ENCODE results near the gene TLE4.

The TLE4 gene

DNA sequence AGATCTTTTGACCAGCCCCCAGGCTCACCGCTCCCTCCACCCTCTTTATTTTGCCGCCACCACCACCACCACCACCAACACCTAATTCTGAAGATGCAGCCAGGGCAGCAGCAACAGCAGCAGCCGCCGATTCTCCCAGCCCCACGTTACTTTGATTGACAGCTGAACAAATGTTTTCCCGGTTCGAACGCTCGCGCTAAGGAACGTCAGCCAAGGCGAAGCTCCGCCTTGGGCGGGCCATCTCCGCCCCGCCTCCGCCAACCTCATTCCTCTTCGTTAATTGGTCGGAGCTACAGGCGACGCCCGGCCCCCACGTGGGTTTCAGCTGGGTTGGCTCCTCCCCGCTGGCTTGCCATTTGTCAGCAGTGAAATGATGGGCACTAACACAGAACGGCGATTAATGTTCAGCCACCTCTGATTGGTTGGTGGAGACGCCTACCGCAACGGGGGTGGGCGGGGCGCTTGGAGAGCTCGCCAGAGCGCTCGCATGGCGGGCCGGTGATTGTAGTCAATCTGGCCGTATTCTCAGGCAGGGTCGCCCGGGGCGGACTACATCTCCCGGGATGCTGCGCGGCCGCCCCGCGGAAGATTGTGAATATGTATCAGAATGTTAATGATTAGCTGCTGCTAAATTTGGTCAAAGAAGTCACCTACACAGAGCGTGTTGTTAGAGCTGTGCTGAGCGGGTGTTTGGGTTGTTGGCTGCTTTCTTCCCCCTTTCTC, at the start of gene TLE4:
Gene TLE4 (plus strand): TSS at position 657 of the 723 bp plus-strand sequence. CDS start 826 bp downstream, outside the sequence.
- peak; percentile 100 for DNase-seq (ENCODE audit: low spot score)

DNA sequence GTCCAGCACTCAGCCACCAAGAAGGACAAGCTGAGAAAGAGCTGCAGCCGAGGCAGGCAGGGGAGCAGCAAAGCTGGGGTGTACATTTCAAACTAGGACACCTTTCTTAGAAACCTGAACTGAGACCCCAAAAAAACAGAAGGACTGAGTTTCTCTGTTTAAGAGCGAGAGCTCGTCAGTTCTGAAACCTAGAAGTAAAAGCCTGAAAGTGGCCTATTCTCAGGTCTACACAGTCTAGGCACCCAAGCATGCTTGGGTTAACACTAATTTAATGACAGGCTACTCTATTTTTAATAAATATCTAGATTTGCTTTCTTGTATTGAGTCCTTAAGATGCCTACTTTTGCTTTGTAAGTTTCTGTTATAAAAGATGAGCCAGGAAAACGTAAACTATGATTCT, 49.0 kb upstream of the TLE4 start:
- no peak for DNase-seq (ENCODE audit: low spot score)

DNA sequence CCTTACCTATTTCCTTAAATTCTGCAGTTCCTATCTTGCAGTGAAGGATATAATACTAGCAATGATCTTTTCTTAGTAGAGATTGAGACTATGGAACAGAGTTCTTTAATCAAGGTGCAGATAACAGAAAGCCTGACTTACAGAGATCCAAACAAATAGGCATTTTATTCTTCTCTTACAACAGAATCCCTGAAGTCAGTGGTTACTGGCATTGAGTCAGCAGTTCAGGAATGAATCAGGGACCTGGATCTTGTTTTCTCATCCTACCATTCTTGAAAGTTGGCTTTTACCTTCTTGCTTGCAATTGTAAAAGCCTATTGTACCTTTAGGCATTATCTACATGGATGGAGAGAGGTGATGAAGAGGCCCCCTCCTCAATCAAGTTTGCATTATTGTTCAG, 47.5 kb upstream of the TLE4 start:
- DNase-seq (ENCODE audit: low spot score), result no peak

DNA sequence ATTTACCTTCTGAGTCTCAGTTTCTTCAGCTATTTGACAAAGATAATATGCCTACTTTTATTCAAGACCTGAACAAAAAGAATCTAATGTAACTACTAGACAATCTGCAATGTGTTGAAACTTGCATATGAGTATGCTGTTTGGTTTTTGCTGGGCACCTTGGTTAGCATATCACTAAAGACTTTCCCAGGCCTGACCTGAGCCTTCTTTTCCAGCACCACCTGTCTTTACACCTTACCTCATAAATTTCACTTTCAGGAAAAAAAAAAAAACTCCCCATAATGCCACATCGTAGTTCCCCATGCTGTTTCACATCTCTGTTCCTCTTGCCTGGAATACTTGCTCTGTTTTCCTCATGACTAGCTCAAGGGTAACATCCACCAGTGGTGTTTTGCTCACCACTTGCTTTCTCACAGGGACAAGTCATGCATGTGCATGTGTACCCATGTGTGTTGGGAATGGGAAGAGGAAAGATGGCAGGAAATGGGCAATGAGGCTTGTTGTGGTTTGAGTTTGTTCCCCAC, 45.6 kb upstream of the TLE4 start:
- DNase-seq (ENCODE audit: low spot score), result no peak

DNA sequence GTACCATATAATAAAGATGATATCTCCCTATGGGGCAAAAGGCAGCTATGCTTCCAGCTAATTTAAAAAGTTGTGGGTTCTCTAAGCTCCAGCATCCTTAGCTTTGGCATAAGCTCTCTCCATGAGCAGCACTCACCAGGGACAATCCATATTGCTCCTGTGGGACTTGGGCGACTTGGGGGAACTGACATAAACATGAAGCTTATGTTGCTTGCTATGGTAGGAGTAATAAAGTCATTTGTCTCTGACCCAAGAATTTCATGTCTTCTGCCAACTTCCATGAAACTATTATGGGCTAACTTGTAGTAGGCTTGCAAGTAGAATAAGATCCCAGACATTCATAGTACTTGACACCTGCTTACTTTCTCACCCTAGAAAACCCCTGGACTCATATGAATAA, 36.2 kb upstream of the TLE4 start:
- no peak for DNase-seq (ENCODE audit: low spot score)

DNA sequence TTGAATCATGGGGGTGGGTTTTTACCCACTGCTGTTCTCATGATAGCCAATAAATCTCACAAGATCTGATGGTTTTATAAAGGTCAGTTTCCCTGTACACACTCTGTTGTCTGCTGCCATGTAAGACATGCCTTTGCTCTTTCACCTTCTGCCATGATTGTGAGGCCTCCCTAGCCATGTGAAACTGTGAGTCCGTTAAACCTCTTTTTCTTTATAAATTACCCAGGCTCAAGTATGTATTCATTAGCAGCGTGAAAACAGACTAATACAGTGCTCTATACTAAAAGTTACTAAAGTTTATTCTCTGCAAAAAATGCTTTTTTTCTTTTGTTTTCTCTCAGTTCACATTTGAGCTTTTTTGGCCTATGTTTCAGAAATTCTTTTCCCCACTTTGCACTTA, 33.9 kb upstream of the TLE4 start:
- no peak for DNase-seq (ENCODE audit: low spot score)

DNA sequence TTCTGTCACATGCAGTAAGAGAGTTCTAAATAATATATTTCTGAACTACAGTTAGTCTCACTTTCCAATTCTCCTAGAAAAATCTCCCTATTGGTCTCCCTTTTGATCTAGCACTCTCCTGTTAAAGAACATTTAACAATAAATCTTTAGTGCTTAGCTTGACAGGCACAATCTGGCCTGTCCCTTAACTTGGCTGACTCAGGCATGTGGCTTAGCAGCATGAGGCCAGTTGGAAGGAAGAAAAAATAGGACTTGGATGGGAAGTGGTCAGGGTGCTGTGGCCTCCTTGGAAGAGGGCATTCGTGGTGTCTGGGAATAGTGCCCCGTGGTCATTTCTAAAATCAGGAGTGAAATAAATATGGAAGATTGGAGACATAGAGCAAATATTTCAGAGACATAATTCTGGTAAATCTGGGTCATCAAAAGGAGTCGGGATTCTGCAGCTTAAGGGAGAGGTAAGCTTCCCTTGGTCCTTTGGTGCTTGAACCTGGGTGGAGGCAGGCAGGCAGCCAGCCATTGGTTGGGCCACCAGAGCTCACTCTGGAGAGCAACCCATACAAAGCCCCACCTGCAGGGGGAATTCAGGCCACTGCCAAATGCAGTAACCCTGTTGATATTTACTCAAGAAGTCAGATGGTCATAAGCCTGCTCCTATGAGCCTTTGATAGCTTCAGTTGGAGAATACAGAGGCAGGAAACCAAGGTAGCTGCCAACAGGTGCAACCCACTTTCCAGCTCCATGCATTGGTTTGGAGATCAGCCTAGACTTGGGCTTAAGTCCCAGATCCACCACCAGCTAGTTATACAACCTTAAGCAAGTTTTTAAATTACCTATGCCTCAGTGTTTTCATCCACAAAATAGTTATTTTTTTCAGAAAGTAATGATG, 28.8 kb upstream of the TLE4 start:
- no peak for DNase-seq (ENCODE audit: low spot score)

DNA sequence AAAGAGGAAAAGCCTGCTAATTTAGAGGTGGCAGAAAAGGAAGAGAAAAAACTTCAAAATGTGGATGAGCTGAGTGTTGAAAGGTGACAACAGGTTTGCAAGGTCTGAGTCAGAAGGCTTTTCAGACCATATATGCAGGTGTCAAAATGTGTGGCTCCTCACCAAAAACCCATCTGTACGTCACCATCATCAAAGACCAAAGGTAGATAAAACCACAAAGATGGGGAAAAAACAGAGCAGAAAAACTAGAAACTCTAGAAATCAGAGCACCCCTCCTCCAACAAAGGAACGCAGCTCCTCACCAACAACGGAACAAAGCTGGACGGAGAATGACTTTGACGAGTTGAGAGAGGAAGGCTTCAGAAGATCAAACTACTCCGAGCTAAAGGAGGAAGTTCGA, 27.4 kb upstream of the TLE4 start:
- peak; percentile 4 for DNase-seq (ENCODE audit: low spot score)

DNA sequence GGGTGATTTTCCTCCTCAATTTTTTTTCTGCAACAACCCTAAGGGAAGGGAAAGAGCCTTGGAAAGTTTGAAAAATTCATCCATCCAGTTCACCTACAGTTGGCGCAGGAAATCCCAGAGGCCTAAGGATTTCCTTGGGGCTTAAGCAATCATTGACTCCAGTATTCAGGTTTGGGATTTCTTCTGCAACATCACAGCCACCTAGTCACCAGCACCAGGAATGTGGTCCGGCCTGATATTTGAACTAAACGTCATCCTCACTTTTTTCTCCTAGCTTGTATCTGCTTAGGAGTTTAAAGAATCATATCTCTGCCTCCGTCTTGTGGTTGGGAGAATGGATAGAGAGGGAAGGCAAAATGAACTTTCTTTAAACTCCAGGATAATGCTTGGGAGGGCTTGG, 20.2 kb upstream of the TLE4 start:
- no peak for DNase-seq (ENCODE audit: low spot score)

DNA sequence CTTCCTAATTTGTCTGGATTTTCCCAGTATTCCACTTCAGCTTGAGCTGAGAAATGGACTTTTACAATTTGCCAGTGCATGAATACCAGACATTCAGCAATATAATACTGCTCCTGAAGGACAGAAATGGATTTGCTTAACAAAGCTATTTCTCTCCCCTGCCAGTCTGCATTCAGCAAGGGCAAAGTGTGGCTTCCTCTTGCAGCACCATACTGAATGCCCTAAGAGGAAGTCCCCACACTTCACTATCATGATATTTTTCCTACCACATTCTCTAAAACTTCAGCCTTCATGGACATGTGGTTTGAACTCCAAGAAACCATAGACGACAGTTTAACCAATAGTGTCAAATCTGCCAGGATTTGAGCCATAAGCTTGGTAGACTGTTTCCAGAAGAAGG, 19.8 kb upstream of the TLE4 start:
- DNase-seq (ENCODE audit: low spot score), result no peak

DNA sequence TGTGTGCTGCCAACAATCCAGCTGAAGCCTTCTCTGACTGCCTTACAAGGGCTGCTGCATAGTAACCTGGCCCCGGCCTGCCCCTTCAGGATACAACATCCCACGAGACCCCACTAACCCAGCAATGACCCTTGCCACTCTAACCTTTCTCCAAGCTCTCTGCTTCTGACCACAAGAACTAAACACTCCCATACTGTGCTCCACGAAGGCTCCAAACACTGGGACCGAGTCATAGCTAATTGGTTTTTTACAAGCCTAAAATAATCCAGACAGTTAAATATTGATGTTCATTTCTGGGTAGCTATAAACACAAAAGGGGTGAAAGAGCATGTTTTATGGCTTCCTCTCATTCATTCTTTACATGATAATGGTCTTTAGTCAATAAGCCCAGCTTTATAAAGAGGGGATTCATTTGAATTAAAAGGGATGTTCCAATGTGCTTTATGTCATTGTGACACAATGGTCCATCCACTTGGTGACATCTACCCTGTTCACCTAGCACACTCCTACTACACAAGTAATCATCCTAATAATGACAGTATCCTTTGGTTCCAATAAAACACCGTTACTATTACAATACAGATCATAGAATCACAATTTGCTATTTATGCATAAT, 16.2 kb upstream of the TLE4 start:
- DNase-seq (ENCODE audit: low spot score), result no peak

DNA sequence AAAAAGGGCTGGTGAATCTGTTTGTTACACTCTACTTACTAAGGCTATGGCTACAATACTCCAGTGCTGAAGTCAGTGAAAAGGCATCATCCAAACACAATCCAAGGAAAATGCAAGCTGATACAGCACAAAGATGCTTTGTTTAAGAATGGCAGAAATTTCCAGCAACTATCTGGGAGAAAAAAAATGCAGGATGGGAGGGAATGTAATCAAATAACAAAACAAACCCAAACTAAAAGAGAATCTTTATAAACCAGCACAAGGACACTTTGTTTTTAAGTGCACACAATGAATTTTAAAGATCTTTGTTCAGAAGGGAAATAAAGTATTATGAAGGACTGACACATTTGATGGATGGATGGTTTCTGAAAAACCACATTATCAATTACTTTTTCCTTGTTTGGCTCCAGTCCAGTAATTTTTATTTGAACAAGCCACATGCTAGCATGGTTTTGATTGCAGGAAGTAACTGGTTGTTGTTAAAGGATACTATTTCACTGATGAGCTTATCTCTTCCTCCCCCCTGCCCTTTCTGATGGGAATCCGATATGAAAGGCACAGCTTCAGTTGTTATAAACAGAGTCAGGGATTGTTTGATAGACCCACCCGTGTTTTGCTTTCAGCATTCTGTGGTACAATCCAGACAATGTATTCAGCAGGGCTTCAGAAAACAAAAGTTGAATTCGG, 12.1 kb upstream of the TLE4 start:
- no peak for DNase-seq (ENCODE audit: low spot score)

DNA sequence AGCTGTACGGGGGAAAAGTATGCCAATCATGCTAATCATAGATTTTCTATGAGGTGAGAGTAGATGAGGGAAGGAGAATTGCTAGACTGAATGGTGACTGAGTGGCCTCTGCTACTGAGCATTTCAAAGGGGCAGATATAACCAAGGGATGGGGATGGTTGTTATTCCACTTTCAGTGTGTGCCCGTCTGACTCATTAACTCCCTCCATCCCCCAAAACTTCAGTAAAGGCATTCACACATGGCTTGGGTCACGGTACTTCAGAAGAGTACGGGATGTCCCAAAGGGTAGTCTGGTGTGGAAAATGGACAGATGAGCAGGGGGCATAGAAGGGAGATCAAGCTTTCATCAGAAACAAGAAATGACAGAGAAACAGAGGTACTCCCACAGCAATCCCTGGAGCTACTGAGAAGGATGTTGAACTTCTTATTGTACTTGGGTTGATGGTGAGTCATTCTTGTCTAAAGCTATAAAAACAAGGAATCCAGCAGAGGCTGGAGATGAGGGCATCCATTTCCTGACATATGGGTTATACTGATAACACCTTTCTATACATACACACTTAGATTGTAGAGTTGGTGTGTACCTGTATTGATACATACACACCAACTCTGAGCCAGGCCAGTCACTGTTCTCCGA, 8.9 kb upstream of the TLE4 start:
- no peak for DNase-seq (ENCODE audit: low spot score)

DNA sequence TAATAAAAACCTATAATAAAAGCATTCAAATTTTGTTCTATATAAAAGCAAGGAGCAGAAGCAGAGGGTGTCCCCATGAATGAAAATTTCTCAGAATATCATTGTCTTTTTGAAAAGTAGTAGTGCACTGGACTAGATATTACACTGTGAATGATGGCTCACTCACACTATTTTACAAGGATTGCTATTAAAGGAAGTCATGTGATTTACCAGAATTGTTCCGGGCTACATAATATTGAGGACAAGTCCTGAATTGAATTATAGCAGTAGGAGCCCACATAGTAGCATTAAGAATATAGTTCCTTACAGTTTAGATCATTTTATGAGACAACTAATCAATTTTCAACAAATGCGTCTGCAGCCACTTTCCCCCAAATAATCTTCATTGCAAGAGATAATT, 7.7 kb upstream of the TLE4 start:
- no peak for DNase-seq (ENCODE audit: low spot score)

DNA sequence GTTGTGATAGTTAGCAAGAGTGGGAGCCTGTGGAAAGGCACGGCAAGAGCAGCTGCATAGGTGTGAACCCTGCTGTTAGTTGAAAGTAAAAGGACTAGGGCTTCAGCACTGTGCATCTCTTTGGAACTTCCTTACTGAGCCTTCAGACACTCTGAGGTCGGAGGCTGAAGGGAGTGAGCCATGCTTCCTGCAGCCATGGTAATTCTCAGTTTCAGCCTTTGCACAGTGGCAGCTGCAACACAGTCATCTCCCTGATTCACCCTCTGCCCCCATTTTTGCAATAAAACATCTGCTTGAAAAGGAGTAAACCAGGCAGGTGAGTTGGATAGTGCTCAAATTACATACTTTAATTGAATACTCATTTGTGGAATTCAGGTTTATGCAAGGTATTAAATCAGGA, 6.5 kb upstream of the TLE4 start:
- DNase-seq (ENCODE audit: low spot score), result no peak

DNA sequence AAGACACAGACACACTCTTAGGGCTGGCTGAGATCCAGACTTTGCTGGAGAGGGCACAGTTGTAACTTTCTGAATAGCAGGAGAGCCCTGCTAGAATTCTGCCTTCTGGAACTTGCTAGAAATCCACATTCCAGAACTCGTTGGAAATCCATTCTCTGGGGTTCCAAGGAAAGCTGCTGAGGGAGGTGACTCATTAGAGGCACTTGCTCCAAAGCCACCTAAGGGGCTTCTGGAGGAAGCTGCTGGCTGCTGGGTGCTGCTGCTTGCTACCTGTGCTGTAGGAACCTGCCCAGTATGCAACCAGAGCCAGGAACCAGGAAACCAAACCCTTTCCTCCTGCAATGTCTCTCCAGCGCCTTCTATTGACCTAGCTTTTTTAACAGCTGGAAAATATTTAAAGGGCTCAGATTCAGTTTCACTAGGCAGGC, 4.1 kb upstream of the TLE4 start:
- no peak for DNase-seq (ENCODE audit: low spot score)

DNA sequence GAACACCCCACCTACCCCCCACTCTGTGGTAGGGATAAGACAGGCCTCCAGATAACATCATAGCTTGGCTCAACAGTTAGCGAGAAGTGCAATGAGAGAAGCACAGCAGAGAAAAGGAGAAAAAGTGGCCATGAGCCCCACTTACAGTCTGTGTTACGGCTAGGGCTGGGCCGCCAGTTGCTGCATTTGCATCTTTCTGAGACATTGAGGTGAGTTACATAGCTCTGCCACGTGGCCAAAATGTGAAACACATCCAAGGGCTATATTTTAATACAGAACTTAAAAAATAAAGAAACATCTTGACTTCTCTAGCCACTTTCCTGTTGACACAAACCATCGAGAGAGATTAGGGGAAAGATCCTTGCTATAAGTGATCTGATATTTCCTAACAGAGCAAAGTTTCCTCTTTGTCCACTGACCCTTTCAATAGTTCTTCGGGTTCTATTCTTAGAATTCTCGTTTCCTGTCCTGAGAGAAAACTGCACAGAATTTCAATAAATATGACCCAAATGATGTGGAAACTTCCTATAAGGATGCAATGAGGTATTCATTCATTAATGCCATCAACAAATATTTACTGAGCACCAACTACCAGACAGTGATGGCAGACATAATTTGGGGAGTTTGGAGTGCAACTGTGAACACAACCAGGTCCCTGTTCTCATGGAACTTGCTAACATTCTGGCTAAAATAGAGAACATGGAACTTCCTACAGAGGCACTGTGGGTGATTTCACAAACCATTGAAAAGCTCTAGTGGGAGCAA, 3.2 kb upstream of the TLE4 start:
- no peak for DNase-seq (ENCODE audit: low spot score)

DNA sequence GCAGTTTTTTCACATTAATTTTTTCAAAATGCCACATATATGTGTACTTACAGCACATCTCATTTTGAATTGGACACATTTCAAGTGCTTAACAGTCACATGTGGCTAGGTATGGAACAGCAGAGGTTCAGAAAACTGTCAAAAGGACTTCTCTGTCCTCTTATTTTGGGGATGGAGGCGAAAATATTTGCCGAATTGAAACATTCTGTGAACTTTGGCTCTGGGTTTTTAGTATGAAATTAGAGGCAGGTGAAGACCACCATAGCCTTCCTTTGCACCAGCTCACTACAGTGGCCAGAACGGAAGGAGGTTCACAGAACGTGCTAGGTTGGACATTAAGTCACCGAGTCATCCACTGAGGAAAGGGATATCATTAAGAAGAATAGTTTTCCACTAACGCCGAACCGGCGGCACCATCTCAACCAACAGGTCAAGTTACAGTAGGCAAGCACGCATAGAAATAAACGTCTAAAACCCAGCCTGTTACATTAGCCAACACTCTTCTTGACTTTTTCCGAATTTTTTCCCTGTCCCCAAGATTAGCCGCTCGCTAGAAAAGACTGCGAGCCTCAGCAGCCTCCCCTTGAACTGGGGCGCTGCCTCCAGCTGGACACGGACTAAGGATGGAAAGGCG, 1.8 kb upstream of the TLE4 start:
- DNase-seq (ENCODE audit: low spot score), result no peak

DNA sequence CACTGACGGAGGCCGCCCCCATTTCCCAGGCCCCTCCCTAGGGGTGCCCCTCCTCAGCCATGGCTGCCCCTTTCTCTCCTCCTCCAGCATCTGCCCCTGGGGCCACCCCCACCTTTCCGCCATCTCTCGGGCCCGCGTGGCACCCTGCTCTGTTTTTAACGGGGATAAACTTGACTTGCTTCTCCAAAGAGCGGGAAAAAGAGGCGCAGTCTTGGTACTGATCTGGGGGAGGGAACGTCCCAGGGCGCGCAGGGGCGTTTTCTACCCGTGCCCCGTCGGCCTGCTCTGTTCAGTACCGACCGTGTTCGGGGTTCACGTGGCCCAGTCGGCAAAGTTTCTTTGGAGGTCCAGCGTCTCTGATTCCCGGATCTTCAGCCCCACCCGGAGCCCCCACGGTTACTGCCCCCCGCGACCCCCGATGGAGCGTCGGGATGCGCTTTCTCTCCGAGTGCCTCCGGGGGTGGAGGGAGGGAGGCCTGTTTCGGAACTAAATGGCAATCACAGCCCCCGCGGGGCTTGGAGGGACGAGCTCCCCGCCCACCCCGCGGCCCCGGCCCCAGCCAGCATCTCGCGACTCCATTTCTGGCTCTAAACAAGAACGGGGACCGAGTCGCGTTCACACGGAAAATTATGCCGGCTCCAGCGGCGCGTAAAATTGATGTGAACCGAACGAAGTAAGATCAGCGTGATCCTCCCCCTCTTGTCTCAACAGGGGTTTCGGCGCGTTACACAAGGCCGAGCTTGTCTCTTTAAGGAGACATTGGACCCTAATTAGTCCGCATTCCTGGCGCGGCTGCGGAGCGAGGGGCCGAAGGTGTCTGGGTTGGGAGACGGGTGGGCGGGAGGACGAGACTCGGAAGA, 1.1 kb upstream of the TLE4 start:
- DNase-seq (ENCODE audit: low spot score), result no peak
